ENCODE measurements around the gene KDM1A.

GRCh38 chr1:23099171-23099536 lies 79.9 kb downstream of the KDM1A start:
- TF ChIP-seq OSR1 (CRISPR knock-in tag; IDR thresholded peaks at IDR 0.05) (no peak), RARB (CRISPR knock-in tag; IDR thresholded peaks at IDR 0.05) (no peak), PATZ1 (CRISPR knock-in tag; IDR thresholded peaks at IDR 0.05; ENCODE audit: borderline replicate concordance) (no peak), CSRNP3 (CRISPR knock-in tag; IDR thresholded peaks at IDR 0.05) (no peak), ARNTL (CRISPR knock-in tag; IDR thresholded peaks at IDR 0.05; ENCODE audit: borderline replicate concordance, low read depth) (no peak), TCF4 (CRISPR knock-in tag; IDR thresholded peaks at IDR 0.05; ENCODE audit: borderline replicate concordance) (no peak), TSHZ2 (CRISPR knock-in tag; IDR thresholded peaks at IDR 0.05) (no peak), ZC3H10 (CRISPR knock-in tag; IDR thresholded peaks at IDR 0.05) (no peak), ZFP30 (CRISPR knock-in tag; IDR thresholded peaks at IDR 0.05) (no peak), CREB5 (CRISPR knock-in tag; IDR thresholded peaks at IDR 0.05; ENCODE audit: low read depth) (no peak), ZNF565 (CRISPR knock-in tag; conservative IDR thresholded peaks at IDR 0.05; ENCODE audit: low read depth) (no peak)

All from SK-N-SH treated with all-trans-retinoic acid at 6 μM for 48 hours (cell line).